CD4-positive, CD25-positive, alpha-beta regulatory T cell (primary cell): ENCODE data around the gene UBE2G1. TPM values are rescaled to one million over a fixed set of nuclear protein-coding genes. Genes with fewer than 3 reads are reported as not detected.
A peak's percentile ranks its signal among the peaks of the same experiment; 100 is the strongest.

Source experiments
- ATAC-seq, 2 donors: fragments of 150-1000 bp; cut with Tn5 transposase; one replicate each; pipeline ENCODE4 v1.10.0; 2021; ENCODE audit warnings: low read depth in 2 of 2, moderate number of reproducible peaks in 2 of 2, moderate library complexity in 1 of 2
- DNase-seq, 3 donors: peaks; one replicate each; pipeline versions ENCODE4 v3.0.0 to v3.0.0-alpha.2; 2012 to 2022; ENCODE audit warnings: mixed read lengths in 1 of 3
- H3K27ac ChIP-seq: one replicate; pipeline ENCODE4 v1.7.0; 2013; ENCODE audit warnings: mild to moderate bottlenecking, low read length; ENCODE audit not compliant: insufficient read depth, poor library complexity, severe bottlenecking
- H3K27me3 ChIP-seq: one replicate; pipeline ENCODE4 v1.7.0; 2013; ENCODE audit warnings: low read length; ENCODE audit not compliant: control insufficient read depth, insufficient read depth
- H3K36me3 ChIP-seq: one replicate; pipeline ENCODE4 v1.7.0; 2013; ENCODE audit warnings: mild to moderate bottlenecking, low read length, moderate library complexity; ENCODE audit not compliant: control insufficient read depth, insufficient read depth
- H3K4me1 ChIP-seq: 2 replicates; pipeline ENCODE4 v1.7.0; 2013; ENCODE audit warnings: mild to moderate bottlenecking, low read length; ENCODE audit not compliant: insufficient read depth, control insufficient read depth, poor library complexity, severe bottlenecking
- H3K4me3 ChIP-seq: one replicate; pipeline ENCODE4 v1.7.0; 2013; ENCODE audit warnings: low read depth, mild to moderate bottlenecking, low read length, moderate library complexity
- H3K9me3 ChIP-seq, 2 experiments: 1 replicate in 1 of 2; 2 replicates in 1 of 2; pipeline ENCODE4 v1.7.0; 2013; ENCODE audit warnings: low read length in 2 of 2, mild to moderate bottlenecking in 1 of 2, moderate library complexity in 1 of 2; ENCODE audit not compliant: control insufficient read depth in 2 of 2
- H3K27ac Mint-ChIP-seq, 3 donors: one replicate each; pipeline ENCODE4 v1.8.0; 2020 to 2022; ENCODE audit warnings: mild to moderate bottlenecking in 3 of 3, mixed read lengths in 3 of 3, moderate library complexity in 2 of 3
- H3K27me3 Mint-ChIP-seq: one replicate; pipeline ENCODE4 v1.8.0; 2022; ENCODE audit warnings: mild to moderate bottlenecking, mixed read lengths
- H3K36me3 Mint-ChIP-seq: one replicate; pipeline ENCODE4 v1.8.0; 2020; ENCODE audit warnings: mixed read lengths
- H3K4me1 Mint-ChIP-seq, 4 donors: one replicate each; pipeline ENCODE4 v1.8.0; 2020 to 2022; ENCODE audit warnings: mixed read lengths in 4 of 4, mild to moderate bottlenecking in 1 of 4
- H3K4me3 Mint-ChIP-seq, 4 donors: one replicate each; pipeline ENCODE4 v1.8.0; 2020 to 2022; ENCODE audit warnings: mild to moderate bottlenecking in 4 of 4, mixed read lengths in 4 of 4, moderate library complexity in 3 of 4
- H3K9me3 Mint-ChIP-seq, 7 donors: one replicate each; pipeline ENCODE4 v1.8.0; 2020 to 2022; ENCODE audit warnings: mixed read lengths in 7 of 7, mild to moderate bottlenecking in 3 of 7, moderate library complexity in 2 of 7
- polyA plus RNA-seq, 4 donors: library from polyadenylated mRNA; unstranded; fragments of 300-500 nt; fragmentation: Illumina TruSeq; gene quantifications; one replicate each; pipeline ENCODE4 v1.2.3, GENCODE V29; 2021
- total RNA-seq: library from RNA; stranded (reverse); gene quantifications from one replicate; pipeline ENCODE4 v1.2.3, GENCODE V29; 2022

Gene UBE2G1
- total and polyA plus RNA-seq, 5 donors from 2014 or later, result 55.0 to 67.9 (median 61.0) TPM

DNA sequence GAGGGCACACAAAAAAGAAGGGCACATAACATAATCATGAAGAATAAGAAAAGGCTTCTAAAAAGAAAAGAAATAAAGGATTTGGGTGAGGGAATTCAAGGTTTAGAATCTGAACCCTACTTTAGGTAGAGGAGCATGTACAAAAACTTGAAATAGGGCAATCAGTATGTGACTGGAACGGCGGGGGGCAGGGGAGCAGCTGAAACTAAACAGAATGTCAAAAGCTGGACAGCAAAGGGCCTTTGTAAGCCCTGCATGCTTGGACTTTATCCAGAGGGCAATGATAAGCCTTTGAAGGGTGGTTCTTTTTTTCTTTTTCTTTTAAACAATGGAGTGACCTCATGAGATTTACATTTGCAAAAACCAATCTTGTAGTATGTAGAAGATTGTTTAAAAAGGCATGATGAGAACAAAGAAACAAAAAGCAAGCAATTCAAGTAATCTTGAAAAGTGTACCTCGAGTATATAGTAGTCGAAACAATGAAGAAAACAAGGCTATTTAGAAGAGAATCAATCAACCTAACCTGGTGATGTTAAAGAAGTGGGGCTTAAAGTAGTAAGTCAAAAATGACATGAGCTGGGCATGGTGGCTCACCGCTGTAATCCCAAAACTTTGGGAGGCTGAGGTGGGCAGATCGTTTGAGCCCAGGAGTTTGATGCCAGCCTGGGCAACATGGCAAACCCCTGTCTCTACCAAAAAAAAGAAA lies 56.0 kb downstream of the UBE2G1 start:
- peaks cover 4% of the 10 kb centered on the region for H3K36me3 Mint-ChIP-seq
- no peak for ATAC-seq
- no peak overlapping the region for H3K4me3 ChIP-seq

GRCh38 chr17:4309897-4310296 lies 56.6 kb downstream of the UBE2G1 start:
- Histone ChIP-seq H3K27me3 (no peaks in the 10 kb centered on the region), H3K4me3 (no peak overlapping the region), H3K27ac (no peak overlapping the region), H3K4me1 (peaks cover 29% of the 10 kb centered on the region), H3K36me3 (peaks cover 21% of the 10 kb centered on the region), H3K9me3 (no peaks in the 10 kb centered on the region)
- H3K9me3 Mint-ChIP-seq, result no peaks in the 10 kb centered on the region
- ATAC-seq (no peak), DNase-seq (no peak)
- peaks cover 7% of the 10 kb centered on the region for H3K36me3 Mint-ChIP-seq
- no peaks in the 10 kb centered on the region for H3K27me3 Mint-ChIP-seq
- peaks cover 54 to 70% (median 62%) of the 10 kb centered on the region in 4 donors for H3K4me1 Mint-ChIP-seq
- H3K4me3 Mint-ChIP-seq, result peak overlapping the region in 3 of 4 donors; percentile 15 to 64 (median 18)
- H3K27ac Mint-ChIP-seq, result peak overlapping the region in 2 of 3 donors; percentile 4 to 35

More for the DNA sequence above, 56.0 kb downstream of the UBE2G1 start:
- Mint-ChIP-seq H3K27me3 (no peaks in the 10 kb centered on the region), H3K9me3 (no peaks in the 10 kb centered on the region), H3K27ac (peak overlapping the region in 1 of 3 donors; percentile 4), H3K4me1 (peaks cover 56 to 73% (median 63%) of the 10 kb centered on the region in 4 donors), H3K4me3 (peak overlapping the region in 2 of 4 donors; percentile 15 to 18)
- H3K9me3 ChIP-seq, result no peaks in the 10 kb centered on the region
- H3K36me3 ChIP-seq, result peaks cover 18% of the 10 kb centered on the region
- no peak for DNase-seq
- H3K27ac ChIP-seq, result no peak overlapping the region
- H3K4me1 ChIP-seq, result peaks cover 29% of the 10 kb centered on the region
- H3K27me3 ChIP-seq, result no peaks in the 10 kb centered on the region

- peak overlapping the region; percentile 22 to 77 (median 39) for H3K27ac Mint-ChIP-seq
- Histone ChIP-seq H3K4me1 (peaks cover 29% of the 10 kb centered on the region), H3K27ac (no peak overlapping the region), H3K36me3 (peaks cover 31% of the 10 kb centered on the region), H3K4me3 (no peak overlapping the region), H3K9me3 (no peaks in the 10 kb centered on the region), H3K27me3 (no peaks in the 10 kb centered on the region)
- peaks cover 40 to 55% (median 46%) of the 10 kb centered on the region in 4 donors for H3K4me1 Mint-ChIP-seq
- no peak for ATAC-seq
- no peak overlapping the region for H3K4me3 Mint-ChIP-seq
- H3K36me3 Mint-ChIP-seq, result peaks cover 11% of the 10 kb centered on the region
- H3K27me3 Mint-ChIP-seq, result no peaks in the 10 kb centered on the region
- no peak for DNase-seq
- H3K9me3 Mint-ChIP-seq, result no peaks in the 10 kb centered on the region
These were observed 59.1 kb downstream of the UBE2G1 start for GRCh38 chr17:4307179-4307930.

DNA sequence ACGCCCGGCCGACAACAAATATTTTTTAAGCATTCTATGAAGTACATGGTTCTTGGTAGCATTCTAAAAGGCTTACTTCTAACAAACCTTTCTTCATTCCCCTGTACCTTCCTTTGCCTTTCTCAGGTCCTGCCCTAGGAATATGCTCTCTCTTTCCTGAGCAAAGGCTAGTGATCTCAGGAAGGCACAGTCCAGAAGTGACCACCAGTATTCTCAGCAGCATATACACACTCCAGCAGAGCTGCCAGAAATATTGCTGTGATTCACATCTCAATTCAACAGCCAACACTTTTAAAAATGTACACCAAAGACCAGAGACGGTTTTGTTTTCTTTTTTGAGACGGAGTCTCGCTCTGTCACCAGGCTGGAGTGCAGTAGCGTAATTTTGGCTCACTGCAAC lies 61.3 kb downstream of the UBE2G1 start:
- DNase-seq, result no peak
- Histone ChIP-seq H3K9me3 (no peaks in the 10 kb centered on the region), H3K36me3 (peaks cover 39% of the 10 kb centered on the region), H3K27ac (no peak overlapping the region), H3K4me1 (peaks cover 28% of the 10 kb centered on the region), H3K4me3 (no peak overlapping the region), H3K27me3 (no peaks in the 10 kb centered on the region)
- Mint-ChIP-seq H3K36me3 (peaks cover 24% of the 10 kb centered on the region), H3K4me3 (no peak overlapping the region), H3K4me1 (peaks cover 30 to 42% (median 34%) of the 10 kb centered on the region in 4 donors), H3K9me3 (no peaks in the 10 kb centered on the region), H3K27me3 (no peaks in the 10 kb centered on the region), H3K27ac (no peak overlapping the region)
- ATAC-seq, result no peak

GRCh38 chr17:4304417-4305027 lies 62.0 kb downstream of the UBE2G1 start:
- Mint-ChIP-seq H3K27me3 (no peaks in the 10 kb centered on the region), H3K4me3 (no peak overlapping the region), H3K9me3 (no peaks in the 10 kb centered on the region), H3K4me1 (peaks cover 23 to 35% (median 27%) of the 10 kb centered on the region in 4 donors), H3K36me3 (peaks cover 24% of the 10 kb centered on the region), H3K27ac (no peak overlapping the region)
- no peak overlapping the region for H3K27ac ChIP-seq
- H3K4me1 ChIP-seq, result peaks cover 21% of the 10 kb centered on the region
- DNase-seq, result peak; percentile 33 to 70 (median 61)
- H3K9me3 ChIP-seq, result no peaks in the 10 kb centered on the region
- H3K36me3 ChIP-seq, result peaks cover 39% of the 10 kb centered on the region
- ATAC-seq, result peak; percentile 70 to 87
- H3K27me3 ChIP-seq, result no peaks in the 10 kb centered on the region
- H3K4me3 ChIP-seq, result no peak overlapping the region

- peaks cover 9% of the 10 kb centered on the region for H3K4me1 ChIP-seq
- Mint-ChIP-seq H3K4me1 (peaks cover 26 to 39% (median 31%) of the 10 kb centered on the region in 4 donors), H3K9me3 (no peaks in the 10 kb centered on the region), H3K27me3 (no peaks in the 10 kb centered on the region), H3K36me3 (peaks cover 30% of the 10 kb centered on the region), H3K4me3 (no peak overlapping the region), H3K27ac (peak overlapping the region in 1 of 3 donors; percentile 56)
- no peaks in the 10 kb centered on the region for H3K9me3 ChIP-seq
- no peak for ATAC-seq
- no peak overlapping the region for H3K4me3 ChIP-seq
- H3K27me3 ChIP-seq, result no peaks in the 10 kb centered on the region
- DNase-seq, result no peak
- H3K36me3 ChIP-seq, result peaks cover 29% of the 10 kb centered on the region
- H3K27ac ChIP-seq, result no peak overlapping the region
These were observed 65.4 kb downstream of the UBE2G1 start for GRCh38 chr17:4301066-4301465.

- Histone ChIP-seq H3K9me3 (no peaks in the 10 kb centered on the region), H3K27ac (no peak overlapping the region), H3K36me3 (peaks cover 20% of the 10 kb centered on the region), H3K4me1 (no peaks in the 10 kb centered on the region), H3K27me3 (no peaks in the 10 kb centered on the region), H3K4me3 (no peak overlapping the region)
- H3K36me3 Mint-ChIP-seq, result peaks cover 28% of the 10 kb centered on the region
- no peaks in the 10 kb centered on the region for H3K27me3 Mint-ChIP-seq
- no peak for ATAC-seq
- H3K4me3 Mint-ChIP-seq, result no peak overlapping the region
- no peak overlapping the region for H3K27ac Mint-ChIP-seq
- H3K9me3 Mint-ChIP-seq, result no peaks in the 10 kb centered on the region
- peaks cover 18 to 30% (median 28%) of the 10 kb centered on the region in 4 donors for H3K4me1 Mint-ChIP-seq
- no peak for DNase-seq
These were observed 69.1 kb downstream of the UBE2G1 start for GRCh38 chr17:4297351-4297750.
